HG03066 (cell line): ENCODE results near the gene CTSG.
A peak's percentile ranks its signal among the peaks of the same experiment; 100 is the strongest.
"Not testable (repeated sequence)": the region's sequence is repeated elsewhere in the genome, so short reads cannot be mapped to it uniquely, and the experiment has no call there.

Experiments used
- ATAC-seq: cut with Tn5 transposase; IDR thresholded peaks from one replicate; pipeline ENCODE4 v1.9.1; 2021; ENCODE audit warnings: low read depth; ENCODE audit not compliant: unreplicated experiment

CTSG gene, protein sequence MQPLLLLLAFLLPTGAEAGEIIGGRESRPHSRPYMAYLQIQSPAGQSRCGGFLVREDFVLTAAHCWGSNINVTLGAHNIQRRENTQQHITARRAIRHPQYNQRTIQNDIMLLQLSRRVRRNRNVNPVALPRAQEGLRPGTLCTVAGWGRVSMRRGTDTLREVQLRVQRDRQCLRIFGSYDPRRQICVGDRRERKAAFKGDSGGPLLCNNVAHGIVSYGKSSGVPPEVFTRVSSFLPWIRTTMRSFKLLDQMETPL

GRCh38 chr14:24576182-24576581, at the start of gene CTSG:
CTSG (minus strand) TSS chr14:24576250; CDS start chr14:24576223, 27 bp downstream.
- no peak for ATAC-seq

DNA sequence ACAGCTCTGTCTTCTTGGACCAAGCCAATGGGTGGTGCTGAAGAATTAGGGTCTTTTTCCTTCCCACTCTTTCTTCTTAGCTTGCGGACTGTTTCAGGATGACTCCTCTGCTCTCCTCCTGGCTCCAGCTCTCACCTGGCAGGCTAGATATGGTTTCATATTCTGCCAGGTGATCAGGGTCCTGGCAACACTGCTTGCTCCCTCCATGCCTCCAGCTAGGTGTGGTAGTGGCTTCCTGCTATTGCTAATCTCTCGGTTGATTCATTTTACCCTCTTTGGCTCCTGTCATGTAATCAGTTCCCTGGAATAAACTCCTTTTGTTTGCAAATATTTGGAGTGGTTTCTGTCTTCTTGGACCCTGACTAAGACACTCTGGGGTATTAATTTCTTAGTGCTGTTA, 37.7 kb upstream of the CTSG start:
- no peak for ATAC-seq

GRCh38 chr14:24613241-24613640, 37.2 kb upstream of the CTSG start:
- ATAC-seq = no peak

DNA sequence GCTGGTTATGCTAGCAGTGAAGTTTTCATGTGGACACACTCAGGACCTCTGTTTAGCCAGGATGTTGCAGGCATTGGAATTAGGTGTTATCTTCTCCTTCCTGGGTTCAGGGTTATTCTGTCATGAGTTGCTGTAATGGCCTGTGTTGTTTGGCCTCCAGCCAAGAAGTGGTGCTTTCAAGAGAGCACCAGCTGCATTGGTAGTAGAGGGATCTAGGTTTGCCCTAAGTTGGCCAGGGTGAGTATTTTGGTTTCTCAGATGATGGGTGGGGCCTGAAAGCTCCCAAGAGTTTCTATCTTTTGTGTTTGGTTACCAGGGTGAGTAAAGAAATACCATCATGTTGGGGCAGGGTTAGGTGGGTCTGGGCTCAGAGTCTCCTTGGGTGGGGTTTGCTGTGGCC, 36.1 kb upstream of the CTSG start:
- ATAC-seq = no peak

DNA sequence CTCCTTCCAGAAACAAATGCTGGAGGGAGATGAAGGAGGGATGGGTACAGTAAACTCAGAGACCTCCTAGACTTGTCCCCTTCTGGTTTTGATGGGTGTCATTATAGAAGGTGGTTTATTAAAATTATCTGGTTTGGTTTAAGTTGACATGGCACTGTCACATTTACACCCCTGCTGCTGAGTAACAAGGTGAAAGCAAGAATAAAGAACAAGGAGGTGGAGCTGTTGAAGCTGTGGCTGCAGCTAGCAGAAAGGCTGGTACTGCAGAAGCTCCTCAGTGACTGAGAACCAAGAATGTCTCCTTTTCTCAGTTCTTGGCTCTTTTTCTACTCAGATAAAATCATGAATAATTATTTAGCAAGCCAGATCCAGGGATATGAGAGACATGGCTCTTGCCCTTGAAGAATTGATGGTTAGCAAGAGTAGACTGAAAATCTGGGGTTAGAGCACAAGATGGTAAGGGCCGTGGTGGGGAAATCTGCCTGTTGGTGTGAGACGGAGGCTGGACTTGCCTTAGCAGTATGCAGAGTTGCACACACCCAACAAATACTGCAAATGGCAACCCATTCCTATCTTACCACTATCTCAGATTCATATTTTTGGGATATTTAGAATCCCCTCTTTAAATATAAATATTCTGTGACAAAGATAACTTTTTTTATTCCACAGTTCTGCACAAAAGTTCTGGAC, 33.8 kb upstream of the CTSG start, which contains the start of gene GZMH:
GZMH (minus strand) TSS at position 31 of the 690 bp plus-strand sequence. CDS start 72 bp downstream, outside the sequence.
- no peak for ATAC-seq

DNA sequence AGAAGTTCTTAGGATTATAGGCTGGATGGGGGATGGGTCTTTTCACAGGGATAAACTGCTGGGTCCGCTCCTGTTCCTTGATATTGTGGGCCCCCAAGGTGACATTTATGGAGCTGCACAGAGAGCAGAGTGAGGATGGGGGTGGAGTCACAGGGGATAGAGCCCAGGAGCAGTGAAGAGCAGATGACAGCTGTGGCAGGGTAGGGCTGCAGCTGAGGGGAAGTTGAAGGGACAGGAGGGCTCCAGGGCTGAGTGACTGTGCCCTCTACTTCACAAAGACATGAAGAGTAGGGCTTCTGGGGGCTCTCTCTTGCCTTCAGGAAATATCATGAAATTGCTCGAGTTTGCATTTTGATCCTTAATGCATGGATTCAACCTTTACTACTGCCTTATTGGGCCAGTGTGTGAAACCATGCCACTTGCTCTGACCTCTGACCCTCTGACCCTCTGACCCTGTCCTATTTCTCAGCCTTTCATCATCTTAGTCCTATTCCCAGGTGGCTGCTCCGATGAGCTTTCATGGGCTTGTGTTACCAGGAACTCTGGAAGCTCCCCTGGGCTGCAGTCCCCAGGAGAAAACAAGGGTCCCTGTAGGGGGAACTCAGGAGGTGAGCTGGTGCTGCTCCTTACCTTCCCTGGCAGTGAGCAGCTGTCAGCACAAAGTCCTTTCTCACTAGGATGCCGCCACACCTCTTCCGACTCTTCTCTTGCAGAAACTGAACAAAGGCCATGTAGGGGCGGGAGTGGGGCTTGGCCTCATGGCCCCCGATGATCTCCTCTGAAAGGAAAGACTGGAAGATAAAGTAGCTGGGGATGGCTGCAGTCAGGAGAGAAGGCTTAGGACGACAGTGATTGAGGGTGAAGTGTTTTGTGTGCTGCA, 31.8 kb upstream of the CTSG start:
- no peak for ATAC-seq

- no peak for ATAC-seq
These were observed 31.0 kb upstream of the CTSG start for GRCh38 chr14:24607081-24607480.

- ATAC-seq = no peak
These were observed 30.2 kb upstream of the CTSG start for GRCh38 chr14:24606297-24606696.

DNA sequence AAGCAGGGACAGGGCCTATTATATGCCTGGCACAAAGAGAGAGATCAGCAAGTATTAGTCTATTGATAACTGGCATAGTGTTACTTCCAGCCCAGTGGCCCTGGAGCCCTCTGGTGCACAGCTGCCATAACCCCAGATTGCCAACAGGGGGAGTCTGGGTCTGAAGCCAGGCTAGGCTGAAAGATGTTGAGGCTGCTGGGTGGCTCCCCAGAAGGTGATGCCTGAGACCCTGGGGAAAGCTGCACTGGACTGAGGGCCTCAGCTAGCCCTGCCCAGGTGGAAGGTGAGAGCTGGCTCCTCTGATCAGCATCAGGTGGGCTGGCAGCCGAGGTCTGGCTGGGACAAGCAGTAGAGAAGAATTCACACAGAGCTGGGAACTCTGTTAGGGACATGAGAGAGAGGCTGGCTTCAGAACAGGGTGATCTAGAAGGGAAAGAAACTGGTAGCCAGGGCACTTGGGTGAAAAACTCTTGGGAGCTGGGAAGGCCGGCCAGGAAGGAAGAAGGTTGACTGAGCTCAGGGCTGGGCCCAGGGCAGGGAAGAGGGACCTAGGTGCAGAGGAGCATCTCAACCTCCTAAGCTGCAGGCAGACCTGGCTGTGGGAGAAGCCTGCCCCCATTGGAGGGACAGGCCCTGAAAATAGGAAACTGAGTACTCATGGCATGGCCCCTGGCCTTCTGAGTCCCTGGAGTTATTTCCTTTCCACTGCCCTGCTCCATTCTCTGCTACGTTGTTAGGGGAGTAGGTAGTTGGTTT, 29.6 kb upstream of the CTSG start:
- peak; percentile 81 for ATAC-seq

GRCh38 chr14:24597403-24597802, 21.4 kb upstream of the CTSG start:
- no peak for ATAC-seq

DNA sequence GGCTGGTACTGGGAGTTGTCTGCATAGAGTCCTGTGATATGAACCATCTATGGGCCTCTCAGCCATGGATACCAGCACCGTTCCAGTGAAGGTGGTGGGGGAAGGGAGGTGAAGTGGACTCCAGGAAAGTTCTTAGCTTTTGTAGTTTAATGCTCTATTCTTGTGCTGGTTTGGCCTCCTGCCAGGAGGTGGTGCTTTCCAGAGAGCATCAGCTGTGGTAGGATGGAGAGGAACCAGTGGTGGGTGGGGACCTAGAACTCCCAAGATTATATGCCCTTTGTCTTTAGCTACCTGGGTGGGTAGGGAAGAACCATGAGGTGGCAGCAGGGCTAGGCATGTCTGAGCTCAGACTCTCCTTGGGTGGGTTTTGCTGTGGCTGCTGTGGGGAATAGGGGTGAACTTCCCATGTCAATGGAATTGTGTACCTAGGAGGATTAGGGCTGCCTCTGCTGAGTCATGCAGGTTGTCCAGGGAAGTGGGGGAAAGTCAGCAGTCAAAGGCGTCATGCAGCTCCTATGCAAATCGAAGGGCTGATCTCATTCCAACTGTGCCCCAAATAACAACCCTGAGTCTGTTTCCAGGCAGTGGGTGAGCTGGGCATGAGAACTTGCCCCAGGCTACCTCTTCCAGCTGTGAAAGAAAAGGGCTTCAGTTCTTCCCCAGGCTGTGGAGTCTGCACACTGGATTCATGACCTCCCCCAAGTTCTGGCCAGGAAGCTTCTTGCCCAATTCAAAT, 19.2 kb upstream of the CTSG start:
- no peak for ATAC-seq

- not testable (repeated sequence) for ATAC-seq
These were observed 15.0 kb upstream of the CTSG start for GRCh38 chr14:24591004-24591403.

DNA sequence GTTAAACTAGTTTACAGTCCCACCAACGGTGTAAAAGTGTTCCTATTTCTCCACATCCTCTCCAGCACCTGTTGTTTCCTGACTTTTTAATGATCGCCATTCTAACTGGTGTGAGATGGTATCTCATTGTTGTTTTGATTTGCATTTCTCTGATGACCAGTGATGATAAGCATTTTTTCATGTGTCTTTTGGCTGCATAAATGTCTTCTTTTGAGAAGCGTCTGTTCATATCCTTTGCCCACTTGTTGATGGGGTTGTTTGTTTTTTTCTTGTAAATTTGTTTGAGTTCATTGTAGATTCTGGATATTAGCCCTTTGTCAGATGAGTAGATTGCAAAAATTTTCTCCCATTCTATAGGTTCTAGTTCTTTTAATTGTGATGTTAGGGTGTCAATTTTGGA, 8.4 kb upstream of the CTSG start:
- not testable (repeated sequence) for ATAC-seq

- ATAC-seq = no peak
These were observed 2.5 kb upstream of the CTSG start for GRCh38 chr14:24578558-24578957.

GRCh38 chr14:24576771-24577170, 721 bp upstream of the CTSG start:
- no peak for ATAC-seq

GRCh38 chr14:24574206-24574774, 1.8 kb downstream of the CTSG start:
- ATAC-seq = no peak

DNA sequence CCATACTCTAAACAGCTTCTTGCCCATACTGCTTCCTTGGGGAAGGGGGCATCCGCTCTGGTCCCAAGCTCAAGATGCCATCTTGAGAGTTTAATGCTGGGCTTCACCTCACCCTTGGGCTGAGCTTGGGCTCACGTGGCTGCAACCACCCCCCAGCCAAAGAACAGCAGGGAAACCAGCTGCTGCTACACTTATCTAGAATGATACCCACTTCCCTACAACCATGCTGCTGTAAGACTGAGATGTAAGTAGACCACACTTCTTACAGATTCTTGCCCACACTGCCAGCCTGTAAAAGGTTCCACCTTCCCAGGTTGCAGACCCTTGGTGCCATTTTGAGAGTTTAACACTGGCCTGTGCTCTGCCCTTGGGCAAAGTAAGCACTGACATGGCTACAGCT, 9.7 kb downstream of the CTSG start:
- ATAC-seq = no peak

DNA sequence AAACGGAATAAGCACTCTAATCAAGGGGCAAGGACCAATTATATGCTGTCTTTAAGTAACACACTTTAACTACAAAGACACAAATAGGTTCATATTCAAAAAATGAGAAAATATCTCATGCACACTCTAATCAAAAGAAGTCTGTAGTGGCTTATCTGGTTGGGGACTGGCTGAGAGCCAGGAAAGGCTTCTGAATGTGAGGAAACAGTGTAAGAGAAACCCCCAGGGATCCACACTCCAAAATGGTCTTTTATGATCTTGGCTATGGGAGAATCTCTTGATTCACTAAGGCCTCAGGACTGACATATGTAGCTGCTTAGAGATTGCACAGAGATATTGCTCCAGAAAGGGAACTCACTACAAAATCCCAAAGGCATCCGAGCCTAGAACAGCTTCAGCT, 10.3 kb downstream of the CTSG start:
- ATAC-seq = no peak

- no peak for ATAC-seq
These were observed 12.5 kb downstream of the CTSG start for GRCh38 chr14:24563505-24563904.

GRCh38 chr14:24556756-24557155, 19.3 kb downstream of the CTSG start:
- no peak for ATAC-seq
